Amygdala (tissue), 56 donors: Measurements from ENCODE around the gene CDH11.
A peak's percentile ranks its signal among the peaks of the same experiment; 100 is the strongest.

Experiments used
- DNase-seq, 56 donors: peaks; one replicate each; lab custom pipeline; 2025; lab: John Stamatoyannopoulos, UW

The CDH11 gene

GRCh38 chr16:64947651-64948050 lies 174.2 kb downstream of the CDH11 start:
- DNase-seq = no peak

GRCh38 chr16:64933885-64934284 lies 188.0 kb downstream of the CDH11 start:
- peak in 14 of 56 donors; percentile 0 to 41 (median 20) for DNase-seq

- no peak for DNase-seq
These were observed 195.4 kb downstream of the CDH11 start for GRCh38 chr16:64926476-64926875.

- no peak for DNase-seq
These were observed 196.7 kb downstream of the CDH11 start for GRCh38 chr16:64925166-64925565.

GRCh38 chr16:64924086-64924485 lies 197.8 kb downstream of the CDH11 start:
- DNase-seq = no peak

GRCh38 chr16:64919929-64920607 lies 201.8 kb downstream of the CDH11 start:
- DNase-seq = no peak

- no peak for DNase-seq
These were observed 202.7 kb downstream of the CDH11 start for GRCh38 chr16:64919141-64919540.

GRCh38 chr16:64916051-64916450 lies 205.8 kb downstream of the CDH11 start:
- no peak for DNase-seq

- peak in 5 of 56 donors; percentile 1 to 13 (median 3) for DNase-seq
These were observed 211.5 kb downstream of the CDH11 start for GRCh38 chr16:64910356-64910755.

GRCh38 chr16:64907844-64908243 lies 214.0 kb downstream of the CDH11 start:
- DNase-seq = no peak

- no peak for DNase-seq
These were observed 218.1 kb downstream of the CDH11 start for GRCh38 chr16:64903770-64904169.

GRCh38 chr16:64900517-64900916 lies 221.3 kb downstream of the CDH11 start:
- DNase-seq = no peak

- DNase-seq = no peak
These were observed 221.8 kb downstream of the CDH11 start for GRCh38 chr16:64900019-64900418.

GRCh38 chr16:64898159-64898558 lies 223.7 kb downstream of the CDH11 start:
- DNase-seq = no peak
